ENCODE results near the gene OLAH.

Gene OLAH

DNA sequence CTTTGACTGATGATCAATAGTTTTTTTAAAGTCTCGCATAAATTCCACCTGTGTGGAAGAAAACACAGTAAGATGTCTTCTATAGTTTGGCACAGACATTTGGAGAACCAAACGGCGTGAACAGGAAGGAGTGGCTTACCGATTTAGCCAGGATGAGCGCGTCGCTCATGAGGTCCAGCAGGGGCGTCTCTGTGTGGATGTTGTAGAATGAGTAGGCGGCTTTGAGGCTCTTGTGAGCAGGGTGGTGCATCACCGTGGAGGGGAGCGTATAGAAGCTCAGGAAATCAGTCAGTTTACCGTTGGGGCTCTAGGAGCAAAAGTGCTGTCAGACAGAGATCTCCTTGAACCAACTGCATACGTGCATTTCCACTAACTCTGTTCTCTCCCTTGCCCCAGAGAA lies 68.9 kb downstream of the OLAH start:
- H3K36me3 ChIP-seq = peaks cover 59 to 95% (median 87%) of the 10 kb centered on the region in 11 experiments
- peaks cover 3 to 10% (median 9%) of the 10 kb centered on the region in 11 experiments; a peak in 14 of 22 replicates for H3K9me3 ChIP-seq (replicated peaks in 1 of 11)
- H3K4me2 ChIP-seq = no peak overlapping the region
- H3K27me3 ChIP-seq = no peaks in the 10 kb centered on the region
- H3K4me1 ChIP-seq = no peaks in the 10 kb centered on the region
- H4K20me1 ChIP-seq = no peaks in the 10 kb centered on the region
- no peak for TF ChIP-seq Cebpa-rat (IDR thresholded peaks at IDR 0.05)
- H3K9ac ChIP-seq = no peak overlapping the region
- H3K4me3 ChIP-seq = no peak overlapping the region
- H3K27ac ChIP-seq = no peak overlapping the region

GRCh38 chr10:15113766-15114165 lies 70.0 kb downstream of the OLAH start:
- Histone ChIP-seq H3K4me2 (no peak overlapping the region), H3K9me3 (replicated peaks in 1 of 11) (peaks cover 3 to 10% (median 9%) of the 10 kb centered on the region in 11 experiments; a peak in 14 of 22 replicates), H3K9ac (no peak overlapping the region), H3K36me3 (peaks cover 54 to 94% (median 76%) of the 10 kb centered on the region in 11 experiments), H4K20me1 (no peaks in the 10 kb centered on the region), H3K4me3 (no peak overlapping the region), H3K27me3 (no peaks in the 10 kb centered on the region), H3K4me1 (peaks cover 0 to 10% (median 8%) of the 10 kb centered on the region in 10 experiments; a peak in 16 of 20 replicates), H3K27ac (no peak overlapping the region)
- TF ChIP-seq Cebpa-rat (IDR thresholded peaks at IDR 0.05) = no peak

- H3K4me2 ChIP-seq = no peak overlapping the region
- H3K36me3 ChIP-seq = peaks cover 41 to 92% (median 75%) of the 10 kb centered on the region in 11 experiments
Measured at GRCh38 chr10:15116225-15116624, 72.5 kb downstream of the OLAH start.

DNA sequence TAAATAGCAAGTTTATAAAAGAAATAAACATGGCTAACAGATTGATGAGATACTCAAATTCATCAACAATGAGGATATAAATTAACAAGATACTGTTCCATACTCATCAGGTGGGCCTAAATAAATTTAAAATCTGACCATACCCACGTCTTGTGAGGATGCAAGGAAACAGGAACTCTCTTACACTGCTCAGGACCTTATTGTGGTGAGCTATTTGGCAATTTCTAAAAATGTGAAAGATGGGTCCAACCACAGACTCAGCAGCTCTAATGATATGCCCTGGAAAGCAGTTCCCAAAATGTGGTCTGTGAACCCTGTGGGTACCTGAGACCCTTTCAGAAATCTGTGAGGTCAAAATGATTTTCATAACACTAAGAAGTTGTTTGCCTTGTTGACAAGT lies 74.9 kb downstream of the OLAH start:
- H3K27ac ChIP-seq = peak overlapping the region in 6 of 11 experiments; percentile 11 to 55 (median 49); a peak in 10 of 22 replicates
- H3K36me3 ChIP-seq = peaks cover 22 to 75% (median 58%) of the 10 kb centered on the region in 11 experiments
- H3K9me3 ChIP-seq (replicated peaks in 1 of 11) = peaks cover 3 to 11% (median 9%) of the 10 kb centered on the region in 11 experiments; a peak in 14 of 22 replicates
- H3K4me3 ChIP-seq = no peak overlapping the region
- H3K27me3 ChIP-seq = no peaks in the 10 kb centered on the region
- no peak overlapping the region for H3K9ac ChIP-seq
- H3K4me2 ChIP-seq = peak overlapping the region in 10 of 11 experiments; percentile 3 to 69 (median 36); a peak in 16 of 22 replicates
- peak in 1 of 11 experiments; percentile 55; a peak in 2 of 22 replicates for TF ChIP-seq Cebpa-rat (IDR thresholded peaks at IDR 0.05)
- no peaks in the 10 kb centered on the region for H4K20me1 ChIP-seq
- H3K4me1 ChIP-seq = peaks cover 0 to 24% (median 16%) of the 10 kb centered on the region in 10 experiments; a peak in 17 of 20 replicates

More at GRCh38 chr10:15116225-15116624, 72.5 kb downstream of the OLAH start:
- peaks cover 0 to 17% (median 14%) of the 10 kb centered on the region in 10 experiments; a peak in 16 of 20 replicates for H3K4me1 ChIP-seq
- no peak overlapping the region for H3K9ac ChIP-seq
- no peaks in the 10 kb centered on the region for H4K20me1 ChIP-seq
- no peaks in the 10 kb centered on the region for H3K27me3 ChIP-seq
- TF ChIP-seq Cebpa-rat (IDR thresholded peaks at IDR 0.05) = no peak
- peaks cover 3 to 11% (median 9%) of the 10 kb centered on the region in 11 experiments; a peak in 14 of 22 replicates for H3K9me3 ChIP-seq (replicated peaks in 1 of 11)
- H3K4me3 ChIP-seq = no peak overlapping the region
- H3K27ac ChIP-seq = no peak overlapping the region

- no peak overlapping the region for H3K27ac ChIP-seq
- H3K9me3 ChIP-seq (replicated peaks in 1 of 11) = peaks cover 3 to 11% (median 9%) of the 10 kb centered on the region in 11 experiments; a peak in 14 of 22 replicates
- H3K4me1 ChIP-seq = peaks cover 0 to 26% (median 16%) of the 10 kb centered on the region in 10 experiments; a peak in 17 of 20 replicates
- no peaks in the 10 kb centered on the region for H3K27me3 ChIP-seq
- no peak overlapping the region for H3K4me2 ChIP-seq
- H4K20me1 ChIP-seq = no peaks in the 10 kb centered on the region
- H3K9ac ChIP-seq = no peak overlapping the region
- no peak overlapping the region for H3K4me3 ChIP-seq
- H3K36me3 ChIP-seq = peaks cover 23 to 66% (median 49%) of the 10 kb centered on the region in 11 experiments
- no peak for TF ChIP-seq Cebpa-rat (IDR thresholded peaks at IDR 0.05)
Measured at GRCh38 chr10:15120523-15120922, 76.8 kb downstream of the OLAH start.

GRCh38 chr10:15121707-15122106 lies 78.0 kb downstream of the OLAH start:
- Histone ChIP-seq H3K4me1 (peaks cover 0 to 26% (median 16%) of the 10 kb centered on the region in 10 experiments; a peak in 17 of 20 replicates), H3K4me3 (no peak overlapping the region), H3K36me3 (peaks cover 26 to 64% (median 50%) of the 10 kb centered on the region in 11 experiments), H4K20me1 (no peaks in the 10 kb centered on the region), H3K4me2 (no peak overlapping the region), H3K27ac (no peak overlapping the region), H3K27me3 (no peaks in the 10 kb centered on the region), H3K9me3 (replicated peaks in 1 of 11) (peaks cover 0 to 17% (median 0%) of the 10 kb centered on the region in 11 experiments; a peak in 3 of 22 replicates), H3K9ac (no peak overlapping the region)
- no peak for TF ChIP-seq Cebpa-rat (IDR thresholded peaks at IDR 0.05)

GRCh38 chr10:15122477-15123030 lies 78.8 kb downstream of the OLAH start:
- Histone ChIP-seq H3K9ac (no peak overlapping the region), H4K20me1 (no peaks in the 10 kb centered on the region), H3K4me1 (peaks cover 0 to 26% (median 16%) of the 10 kb centered on the region in 10 experiments; a peak in 17 of 20 replicates), H3K4me2 (no peak overlapping the region), H3K4me3 (no peak overlapping the region), H3K27me3 (no peaks in the 10 kb centered on the region), H3K9me3 (replicated peaks in 1 of 11) (peaks cover 0 to 19% (median 0%) of the 10 kb centered on the region in 11 experiments; a peak in 2 of 22 replicates), H3K27ac (no peak overlapping the region), H3K36me3 (peaks cover 27 to 63% (median 48%) of the 10 kb centered on the region in 11 experiments; a peak in 21 of 22 replicates)
- no peak for TF ChIP-seq Cebpa-rat (IDR thresholded peaks at IDR 0.05)
